GM19468 (cell line): Measurements from ENCODE around the gene UGCG.

Source experiments
- ATAC-seq: cut with Tn5 transposase; IDR thresholded peaks from one replicate; pipeline ENCODE4 v1.9.1; 2021; ENCODE audit warnings: mild to moderate bottlenecking, moderate library complexity, moderate number of reproducible peaks; ENCODE audit not compliant: unreplicated experiment; ENCODE audit errors: extremely low read depth

UGCG gene

GRCh38 chr9:111969622-111970021 is 73.0 kb downstream of the UGCG start:
- ATAC-seq, result no peak

DNA sequence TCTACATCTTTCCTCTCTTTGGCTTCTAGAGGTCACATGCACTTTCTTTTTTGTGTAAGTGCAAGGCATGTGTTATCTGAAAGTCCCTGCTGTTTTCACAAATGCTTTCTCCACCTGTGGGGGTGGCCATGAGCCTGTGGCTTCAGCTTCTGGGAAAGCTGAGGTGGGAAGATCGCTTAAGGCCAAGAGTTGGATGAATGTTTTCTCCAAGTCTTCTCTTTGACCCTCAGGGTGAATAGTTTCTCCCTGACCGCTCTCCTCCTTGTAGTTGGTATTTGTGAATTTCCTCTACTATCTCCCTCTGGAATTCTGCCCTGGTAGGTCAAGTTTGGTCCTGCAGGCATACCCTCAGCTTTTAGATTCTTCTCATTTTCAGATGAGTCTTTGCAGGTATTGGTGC is 74.2 kb downstream of the UGCG start:
- ATAC-seq, result no peak

- ATAC-seq, result no peak
These were observed 77.6 kb downstream of the UGCG start for GRCh38 chr9:111974092-111974681.

- ATAC-seq, result no peak
These were observed 79.1 kb downstream of the UGCG start for GRCh38 chr9:111975709-111976108.

DNA sequence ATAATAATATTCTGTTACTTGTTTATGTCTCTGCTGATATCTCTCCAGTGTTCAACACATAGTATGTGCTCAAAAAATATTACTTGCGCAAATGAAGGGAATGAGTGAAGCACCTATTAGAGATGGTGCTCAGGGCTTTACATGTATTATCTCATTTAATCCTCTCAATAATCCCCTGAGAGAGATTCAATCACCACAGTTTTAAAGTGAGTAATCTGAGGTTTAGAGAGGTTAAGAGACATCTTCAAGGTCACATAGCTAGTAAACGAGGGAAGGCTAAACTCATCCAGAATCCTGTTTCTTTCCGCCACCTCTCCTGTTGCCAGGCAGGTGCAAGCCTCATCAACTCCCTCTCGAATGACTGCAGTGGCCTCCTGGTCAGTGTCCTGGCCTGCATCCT is 82.0 kb downstream of the UGCG start:
- ATAC-seq, result no peak

- ATAC-seq, result no peak
These were observed 82.9 kb downstream of the UGCG start for GRCh38 chr9:111979561-111979960.

DNA sequence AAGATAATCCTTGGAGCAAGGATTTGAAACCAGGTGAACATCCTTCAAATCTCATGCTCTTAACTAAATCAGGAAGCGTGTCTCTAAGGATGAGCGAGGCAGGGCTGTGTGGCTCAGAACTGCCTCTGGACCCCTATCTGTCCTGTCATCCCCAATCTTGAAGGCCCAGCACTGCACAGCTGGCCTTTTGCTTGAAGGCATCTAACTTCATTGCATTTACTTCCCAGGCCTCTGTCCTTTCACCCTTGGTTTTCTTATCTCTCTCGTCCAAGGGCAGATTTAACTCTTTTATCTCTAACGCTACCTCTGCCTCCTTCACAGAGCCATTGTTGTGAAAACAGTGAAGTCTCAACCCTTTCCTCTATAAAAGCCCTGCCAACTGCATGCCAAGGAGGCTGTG is 83.8 kb downstream of the UGCG start:
- ATAC-seq, result no peak

- peak; percentile 45 for ATAC-seq
These were observed 86.9 kb downstream of the UGCG start for GRCh38 chr9:111983484-111983908.

- no peak for ATAC-seq
These were observed 87.6 kb downstream of the UGCG start for GRCh38 chr9:111984086-111984802.
